Prostate gland (tissue), 1 donor: ENCODE data around the gene VSTM2B.

Experiments
- POLR2A ChIP-seq: fragments of 450-650 bp; IDR thresholded peaks from one replicate; pipeline ENCODE4 v1.6.1; 2016; ENCODE audit warnings: antibody characterized with exemption, mild to moderate bottlenecking
- POLR2AphosphoS5 ChIP-seq: sonication (generic); formaldehyde crosslinking; IDR thresholded peaks from one replicate; pipeline ENCODE4 v1.6.1; 2017; ENCODE audit warnings: antibody characterized with exemption

GRCh38 chr19:29552454-29553280 lies 26.9 kb downstream of the VSTM2B start:
- TF ChIP-seq POLR2A (no peak), POLR2AphosphoS5 (no peak)
